GM18517 (cell line): Measurements from ENCODE around the gene P2RX3.
"Not testable (repeated sequence)": the region's sequence is repeated elsewhere in the genome, so short reads cannot be mapped to it uniquely, and the experiment has no call there.

Experiments used
- ATAC-seq: cut with Tn5 transposase; IDR thresholded peaks from one replicate; pipeline ENCODE4 v1.9.1; 2021; ENCODE audit warnings: mild to moderate bottlenecking, moderate library complexity; ENCODE audit not compliant: unreplicated experiment

The P2RX3 gene

DNA sequence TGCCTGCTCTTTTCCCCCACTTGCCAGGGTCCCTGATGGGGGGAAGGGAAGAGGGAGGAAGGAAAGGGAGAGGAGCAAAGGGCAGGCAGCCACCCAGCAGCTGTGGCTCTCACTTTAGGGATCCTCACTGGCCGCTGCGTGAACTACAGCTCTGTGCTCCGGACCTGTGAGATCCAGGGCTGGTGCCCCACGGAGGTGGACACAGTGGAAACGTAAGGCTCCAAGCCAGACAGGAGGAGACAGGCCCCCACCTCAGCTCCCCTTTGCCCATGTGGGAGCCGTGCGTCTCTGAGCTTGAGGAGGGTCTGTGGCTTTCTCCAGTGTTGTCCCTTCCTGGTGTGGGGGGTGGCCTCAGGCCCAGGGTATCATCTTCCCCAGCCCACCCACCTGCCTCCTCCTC is 9.9 kb downstream of the P2RX3 start:
- ATAC-seq: no peak

DNA sequence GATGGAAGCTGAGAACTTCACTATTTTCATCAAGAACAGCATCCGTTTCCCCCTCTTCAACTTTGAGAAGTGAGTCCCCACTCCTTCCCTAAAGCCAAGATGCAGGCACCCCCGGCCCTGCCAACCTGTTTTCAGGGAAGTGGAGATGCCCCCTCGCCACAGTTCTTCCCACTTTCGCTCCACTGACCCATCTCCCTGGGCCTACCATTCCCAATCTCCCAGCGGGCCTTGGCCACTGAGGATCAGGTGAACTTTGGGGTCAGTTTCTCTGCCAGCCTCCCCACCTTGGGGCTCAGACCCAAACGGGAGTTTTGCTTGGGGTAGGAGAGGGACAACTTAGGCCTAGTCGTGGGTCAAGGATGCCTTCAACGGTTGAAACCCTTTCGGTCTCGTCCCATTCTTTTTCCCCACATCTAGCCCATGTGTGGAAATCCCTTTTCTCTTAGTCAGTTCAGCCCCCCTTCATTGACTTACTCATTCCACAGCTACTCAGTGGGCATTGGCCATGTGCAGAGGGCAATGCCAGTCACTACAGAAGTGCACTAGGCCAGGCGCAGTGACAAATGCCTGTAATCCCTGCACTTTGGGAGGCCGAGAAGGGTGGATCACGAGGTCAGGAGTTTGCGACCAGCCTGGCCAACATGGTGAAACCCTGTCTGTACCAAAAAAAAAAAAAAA is 10.6 kb downstream of the P2RX3 start:
- ATAC-seq: no peak

GRCh38 chr11:57349491-57350274 is 11.5 kb downstream of the P2RX3 start:
- ATAC-seq: no peak

DNA sequence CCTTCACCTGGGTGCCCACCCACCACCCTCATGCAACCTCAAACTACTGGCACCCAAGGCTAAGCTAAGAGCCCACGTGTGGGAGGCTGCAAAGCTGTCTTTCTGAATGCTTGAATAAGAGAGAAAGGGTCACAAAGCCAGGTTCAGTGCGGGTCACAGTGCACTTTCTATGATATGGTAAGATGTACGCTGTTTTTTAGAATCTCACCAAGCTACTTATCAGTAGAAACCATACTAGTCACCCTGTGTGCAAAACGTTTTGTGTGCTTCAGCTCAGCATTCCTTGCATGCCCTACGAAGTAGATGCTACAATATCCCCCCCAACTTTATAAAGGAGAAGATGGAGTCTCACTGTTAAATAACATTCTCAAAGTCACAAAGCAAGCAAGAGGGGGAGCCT is 14.9 kb downstream of the P2RX3 start:
- no peak for ATAC-seq

DNA sequence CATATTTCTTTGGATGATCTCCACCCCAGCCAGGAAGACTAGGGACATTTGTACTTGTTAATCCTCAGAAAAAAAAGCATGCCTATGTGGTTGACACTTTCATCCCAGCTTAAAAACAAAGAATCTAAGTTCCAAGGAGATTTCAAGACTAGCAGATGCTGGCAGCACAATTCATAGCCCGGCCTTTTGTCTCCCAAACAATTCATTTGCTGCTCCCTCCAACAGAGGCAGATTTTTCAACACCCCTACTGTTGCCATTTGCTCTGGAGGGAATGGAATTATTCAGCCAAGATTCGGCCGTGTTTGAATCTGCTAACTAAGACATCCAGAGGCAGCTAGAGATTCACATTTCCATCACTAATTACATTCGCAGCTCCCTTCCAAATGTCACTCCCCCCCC is 15.3 kb downstream of the P2RX3 start:
- ATAC-seq: no peak

GRCh38 chr11:57353852-57354251 is 15.7 kb downstream of the P2RX3 start:
- ATAC-seq: no peak

- ATAC-seq: no peak
Measured at GRCh38 chr11:57354699-57355098, 16.5 kb downstream of the P2RX3 start.

- ATAC-seq: no peak
Measured at GRCh38 chr11:57356268-57356667, 18.1 kb downstream of the P2RX3 start.

- ATAC-seq: no peak
Measured at GRCh38 chr11:57357310-57357709, 19.2 kb downstream of the P2RX3 start.

- no peak for ATAC-seq
Measured at GRCh38 chr11:57357856-57358255, 19.7 kb downstream of the P2RX3 start.

DNA sequence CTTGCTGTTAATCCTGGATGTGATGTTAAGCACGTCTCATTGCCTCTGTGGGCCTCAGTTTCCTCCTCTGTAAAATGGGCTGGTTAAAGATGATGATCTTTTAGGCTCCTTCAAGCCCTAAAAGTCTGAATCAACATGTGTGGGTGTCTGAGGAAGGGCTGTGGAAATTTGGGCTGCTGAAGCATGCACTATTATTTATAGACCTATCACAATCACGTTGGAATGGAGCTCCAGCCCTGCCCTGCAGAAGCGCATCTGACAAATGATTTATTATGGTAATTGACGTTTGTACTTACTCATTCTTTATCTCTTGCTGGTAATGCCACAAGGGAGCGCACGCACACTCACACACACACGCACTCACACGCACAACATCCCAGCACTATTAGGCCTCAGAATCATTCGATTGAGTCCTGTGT is 20.4 kb downstream of the P2RX3 start:
- no peak for ATAC-seq

DNA sequence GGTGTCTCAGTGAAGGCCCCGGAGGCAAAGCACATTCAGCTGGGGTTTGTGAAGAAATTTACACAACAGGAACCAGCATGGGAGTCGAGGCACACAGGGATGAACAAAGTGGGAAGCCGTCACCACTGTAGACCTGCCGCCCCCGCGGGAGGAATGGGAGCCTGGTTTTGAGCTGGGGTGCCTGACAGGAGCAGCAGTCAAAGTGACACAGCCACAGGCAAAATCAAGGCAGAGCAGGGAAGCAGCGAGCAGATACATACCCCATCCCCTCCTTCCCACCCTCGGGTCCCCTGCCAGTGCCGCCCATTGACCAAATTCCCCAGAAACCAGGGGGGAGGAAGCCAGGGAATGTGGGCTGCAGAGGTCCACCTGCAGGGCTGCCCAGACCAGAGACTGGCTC is 20.8 kb downstream of the P2RX3 start:
- ATAC-seq: no peak

GRCh38 chr11:57359396-57359795 is 21.2 kb downstream of the P2RX3 start:
- ATAC-seq: no peak

DNA sequence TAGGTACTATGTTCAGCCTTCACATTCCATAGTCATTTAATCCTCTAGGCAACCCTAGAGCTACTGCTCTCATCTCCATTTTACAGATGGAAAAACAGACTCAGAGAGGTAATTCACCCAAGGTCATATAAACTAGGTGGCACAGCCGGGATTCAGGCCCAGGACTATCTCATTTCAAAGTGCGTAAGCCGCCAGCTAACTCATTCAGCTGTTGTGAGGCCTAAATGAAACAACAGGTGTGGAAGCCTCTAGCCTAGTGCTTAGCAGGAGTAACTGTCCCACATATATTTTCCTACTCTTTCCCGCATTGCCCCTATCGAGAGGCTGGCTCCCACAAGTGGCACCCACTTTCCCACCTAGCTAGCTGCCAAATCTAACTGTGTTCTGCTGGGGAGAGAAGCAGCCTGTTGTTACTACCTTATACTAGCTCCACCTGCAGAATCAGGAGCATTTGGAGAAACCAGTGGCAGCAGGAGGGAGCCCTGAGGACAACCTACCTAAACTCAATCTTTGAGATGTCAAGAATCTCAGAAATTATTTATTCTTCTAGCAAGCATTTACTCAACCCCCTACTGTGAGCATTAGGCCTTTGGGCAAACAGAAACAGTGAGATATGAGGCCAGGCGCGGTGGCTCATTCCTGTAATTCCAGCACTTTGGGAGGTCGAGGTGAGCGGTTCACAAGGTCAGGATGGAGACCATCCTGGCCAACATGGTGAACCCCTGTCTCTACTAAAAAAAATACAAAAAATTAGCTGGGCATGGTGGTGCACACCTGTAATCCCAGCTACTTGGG is 21.9 kb downstream of the P2RX3 start:
- no peak for ATAC-seq

GRCh38 chr11:57360991-57361390 is 22.8 kb downstream of the P2RX3 start:
- no peak for ATAC-seq

DNA sequence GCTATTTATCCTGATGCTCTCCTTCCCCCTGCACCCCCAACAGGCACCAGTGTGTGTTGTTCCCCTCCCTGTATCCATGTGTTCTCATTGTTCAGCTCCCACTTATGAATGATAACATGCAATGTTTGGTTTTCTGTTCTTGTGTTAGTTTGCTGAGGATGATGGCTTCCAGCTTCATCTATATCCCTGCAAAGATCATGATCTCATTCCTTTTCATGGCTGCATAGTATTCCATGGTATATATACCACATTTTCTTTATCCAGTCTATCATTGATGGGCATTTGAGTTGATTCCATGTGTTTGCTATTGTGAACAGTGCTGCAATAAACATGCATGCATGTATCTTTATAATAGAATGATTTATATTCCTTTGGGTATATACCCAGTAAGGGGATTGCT is 23.3 kb downstream of the P2RX3 start:
- not testable (repeated sequence) for ATAC-seq

GRCh38 chr11:57361926-57362325 is 23.8 kb downstream of the P2RX3 start:
- no peak for ATAC-seq

DNA sequence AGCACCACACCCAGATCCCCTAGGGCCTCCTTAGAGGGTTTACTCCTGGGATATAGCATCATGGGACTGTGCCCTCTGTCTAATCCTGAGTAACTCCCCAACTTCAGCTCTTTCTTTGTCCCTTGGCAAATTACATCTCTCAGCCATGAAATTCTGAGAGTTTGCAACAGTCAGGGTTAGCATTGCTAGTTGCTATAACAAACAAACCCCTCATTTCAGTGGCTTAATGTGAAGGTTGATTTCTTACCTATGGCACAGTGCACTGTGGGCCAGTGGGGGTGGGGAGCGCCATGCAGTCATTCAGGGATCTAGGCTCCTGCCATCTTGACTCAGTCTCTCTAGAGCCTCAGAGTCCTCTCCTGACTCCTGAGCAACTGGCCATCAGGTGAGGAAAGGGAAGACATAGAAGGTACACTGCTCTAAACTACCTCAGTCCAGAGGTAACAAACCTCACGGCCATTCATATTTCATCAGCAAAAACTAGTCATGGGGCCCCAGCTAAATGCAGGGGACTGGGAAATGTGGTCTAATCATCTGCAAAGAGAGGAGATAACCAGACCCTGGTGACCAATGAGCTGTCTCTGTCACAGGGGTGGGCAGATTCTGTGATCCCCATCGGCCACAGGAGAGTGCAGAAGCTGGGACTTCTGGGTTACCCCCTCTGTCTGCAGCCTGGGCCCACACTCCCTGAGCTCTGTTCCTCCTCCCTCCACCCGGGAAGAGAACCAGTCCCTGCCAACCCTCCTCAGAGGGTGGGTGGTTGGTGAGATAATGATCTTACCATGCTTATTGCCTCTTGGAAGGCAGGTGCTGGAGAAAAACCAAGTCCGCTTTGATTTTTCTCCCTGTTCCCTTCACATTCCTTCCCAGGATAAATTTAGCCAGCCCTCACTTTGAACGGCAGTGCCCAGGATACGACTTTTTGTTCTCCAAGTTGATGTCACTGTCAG is 25.3 kb downstream of the P2RX3 start:
- no peak for ATAC-seq

- no peak for ATAC-seq
Measured at GRCh38 chr11:57364851-57365660, 26.9 kb downstream of the P2RX3 start.
